Measurements from ENCODE around the gene DHX8.
A peak's percentile ranks its signal among the peaks of the same experiment; 100 is the strongest.
"Not testable (repeated sequence)": the region's sequence is repeated elsewhere in the genome, so short reads cannot be mapped to it uniquely, and the experiment has no call there.

DHX8 gene

GRCh38 chr17:43467981-43468581 is 15.7 kb upstream of the DHX8 start:
- no peak overlapping the region for H3K4me3 ChIP-seq (ENCODE audit: low read depth, low read length)
- DNase-seq (ENCODE audit: low read depth): no peak
- no peak for TF ChIP-seq MYC (IDR thresholded peaks at IDR 0.05; ENCODE audit: low read depth, low read length)
- no peak for TF ChIP-seq POLR2A (IDR thresholded peaks at IDR 0.05; ENCODE audit: extremely low read depth, insufficient read length)
- TF ChIP-seq MAX (IDR thresholded peaks at IDR 0.05; ENCODE audit: low read depth, low read length): no peak
- TF ChIP-seq CTCF (IDR thresholded peaks at IDR 0.05; ENCODE audit: low read depth, low read length): no peak

GRCh38 chr17:43468691-43469139 is 15.1 kb upstream of the DHX8 start:
- TF ChIP-seq MYC (IDR thresholded peaks at IDR 0.05; ENCODE audit: low read depth, low read length): no peak
- TF ChIP-seq POLR2A (IDR thresholded peaks at IDR 0.05; ENCODE audit: extremely low read depth, insufficient read length): no peak
- TF ChIP-seq CTCF (IDR thresholded peaks at IDR 0.05; ENCODE audit: low read depth, low read length): no peak
- TF ChIP-seq MAX (IDR thresholded peaks at IDR 0.05; ENCODE audit: low read depth, low read length): no peak
- peak; percentile 29 for DNase-seq (ENCODE audit: low read depth)
- no peak overlapping the region for H3K4me3 ChIP-seq (ENCODE audit: low read depth, low read length)

- no peak for TF ChIP-seq POLR2A (IDR thresholded peaks at IDR 0.05; ENCODE audit: extremely low read depth, insufficient read length)
- TF ChIP-seq MAX (IDR thresholded peaks at IDR 0.05; ENCODE audit: low read depth, low read length): no peak
- TF ChIP-seq MYC (IDR thresholded peaks at IDR 0.05; ENCODE audit: low read depth, low read length): no peak
- no peak for TF ChIP-seq CTCF (IDR thresholded peaks at IDR 0.05; ENCODE audit: low read depth, low read length)
- H3K4me3 ChIP-seq (ENCODE audit: low read depth, low read length): no peak overlapping the region
- DNase-seq (ENCODE audit: low read depth): no peak
These were observed 14.6 kb upstream of the DHX8 start for GRCh38 chr17:43469145-43469544.

- no peak for DNase-seq (ENCODE audit: low read depth)
- TF ChIP-seq MYC (IDR thresholded peaks at IDR 0.05; ENCODE audit: low read depth, low read length) (no peak), MAX (IDR thresholded peaks at IDR 0.05; ENCODE audit: low read depth, low read length) (no peak), POLR2A (IDR thresholded peaks at IDR 0.05; ENCODE audit: extremely low read depth, insufficient read length) (no peak), CTCF (IDR thresholded peaks at IDR 0.05; ENCODE audit: low read depth, low read length) (no peak)
- no peak overlapping the region for H3K4me3 ChIP-seq (ENCODE audit: low read depth, low read length)
These were observed 12.1 kb upstream of the DHX8 start for GRCh38 chr17:43471585-43472160.

GRCh38 chr17:43475494-43476089 is 8.2 kb upstream of the DHX8 start:
- no peak for TF ChIP-seq POLR2A (IDR thresholded peaks at IDR 0.05; ENCODE audit: extremely low read depth, insufficient read length)
- TF ChIP-seq MAX (IDR thresholded peaks at IDR 0.05; ENCODE audit: low read depth, low read length): no peak
- no peak for TF ChIP-seq CTCF (IDR thresholded peaks at IDR 0.05; ENCODE audit: low read depth, low read length)
- TF ChIP-seq MYC (IDR thresholded peaks at IDR 0.05; ENCODE audit: low read depth, low read length): no peak

GRCh38 chr17:43476306-43476705 is 7.5 kb upstream of the DHX8 start:
- not testable (repeated sequence) for DNase-seq (ENCODE audit: low read depth)

More at GRCh38 chr17:43475494-43476089, 8.2 kb upstream of the DHX8 start:
- no peak for DNase-seq (ENCODE audit: low read depth)
- no peak overlapping the region for H3K4me3 ChIP-seq (ENCODE audit: low read depth, low read length)

More at GRCh38 chr17:43476306-43476705, 7.5 kb upstream of the DHX8 start:
- not testable (repeated sequence) for H3K4me3 ChIP-seq (ENCODE audit: low read depth, low read length)
